ENCODE data around the gene IQCH.
A peak's percentile ranks its signal among the peaks of the same experiment; 100 is the strongest.

DNA sequence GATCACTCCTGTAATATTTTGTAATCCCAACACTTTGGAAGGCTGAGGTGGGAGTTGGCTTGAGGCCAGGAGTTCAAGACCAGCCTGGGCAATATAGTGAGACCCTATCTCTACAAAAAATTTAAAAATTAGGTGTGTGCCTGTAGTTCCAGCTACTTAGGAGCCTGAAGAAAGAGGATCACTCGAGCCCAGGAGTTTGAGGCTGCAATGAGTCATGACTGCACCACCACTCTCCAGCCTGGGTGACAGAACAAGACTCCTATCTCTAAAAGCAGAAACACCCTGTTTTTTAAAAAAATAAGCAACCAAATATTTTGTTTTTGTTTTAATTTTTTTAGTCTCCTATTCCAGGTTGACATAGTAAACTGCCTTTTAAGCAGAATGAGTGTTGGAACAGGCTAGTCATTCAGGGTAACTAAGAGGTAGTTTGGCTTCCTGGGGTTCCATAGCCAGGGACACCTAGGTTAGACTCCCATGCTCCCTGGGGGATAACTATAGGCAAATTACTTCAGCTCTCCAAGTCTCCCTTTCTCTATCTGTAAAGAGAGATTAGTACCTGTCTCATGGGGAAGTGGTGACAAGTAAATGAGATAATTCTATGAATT is 151.8 kb downstream of the IQCH start:
- TF ChIP-seq ZNF140 (CRISPR knock-in tag; IDR thresholded peaks at IDR 0.05) = no peak
- peak; percentile 49; the same call in 1 of the 2 replicates for TF ChIP-seq GATA2 (CRISPR knock-in tag; IDR thresholded peaks at IDR 0.05)
- TF ChIP-seq CEBPB (tag; IDR thresholded peaks at IDR 0.05) = no peak
- TF ChIP-seq RFX5 (IDR thresholded peaks at IDR 0.05; ENCODE audit: low read depth, low read length) = no peak
- TF ChIP-seq, protein P1, sequence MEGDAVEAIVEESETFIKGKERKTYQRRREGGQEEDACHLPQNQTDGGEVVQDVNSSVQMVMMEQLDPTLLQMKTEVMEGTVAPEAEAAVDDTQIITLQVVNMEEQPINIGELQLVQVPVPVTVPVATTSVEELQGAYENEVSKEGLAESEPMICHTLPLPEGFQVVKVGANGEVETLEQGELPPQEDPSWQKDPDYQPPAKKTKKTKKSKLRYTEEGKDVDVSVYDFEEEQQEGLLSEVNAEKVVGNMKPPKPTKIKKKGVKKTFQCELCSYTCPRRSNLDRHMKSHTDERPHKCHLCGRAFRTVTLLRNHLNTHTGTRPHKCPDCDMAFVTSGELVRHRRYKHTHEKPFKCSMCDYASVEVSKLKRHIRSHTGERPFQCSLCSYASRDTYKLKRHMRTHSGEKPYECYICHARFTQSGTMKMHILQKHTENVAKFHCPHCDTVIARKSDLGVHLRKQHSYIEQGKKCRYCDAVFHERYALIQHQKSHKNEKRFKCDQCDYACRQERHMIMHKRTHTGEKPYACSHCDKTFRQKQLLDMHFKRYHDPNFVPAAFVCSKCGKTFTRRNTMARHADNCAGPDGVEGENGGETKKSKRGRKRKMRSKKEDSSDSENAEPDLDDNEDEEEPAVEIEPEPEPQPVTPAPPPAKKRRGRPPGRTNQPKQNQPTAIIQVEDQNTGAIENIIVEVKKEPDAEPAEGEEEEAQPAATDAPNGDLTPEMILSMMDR (IDR thresholded peaks at IDR 0.05 in 2 of 3, conservative IDR thresholded peaks at IDR 0.05 in 1 of 3; ENCODE audit: insufficient read depth in 2 of 3, low read depth in 1 of 3, low read length in 3 of 3) = no peak
- no peak for TF ChIP-seq MTA3 (IDR thresholded peaks at IDR 0.05; ENCODE audit: borderline replicate concordance)
- no peak for TF ChIP-seq RBBP5 (IDR thresholded peaks at IDR 0.05; ENCODE audit: borderline replicate concordance, insufficient read depth, low read length, poor library complexity, severe bottlenecking)

Data from K562 (cell line).